GM21619 (cell line): ENCODE data around the gene TNIK.

Experiments
- ATAC-seq: cut with Tn5 transposase; IDR thresholded peaks from one replicate; pipeline ENCODE4 v1.9.1; 2021; ENCODE audit not compliant: unreplicated experiment

Gene TNIK

DNA sequence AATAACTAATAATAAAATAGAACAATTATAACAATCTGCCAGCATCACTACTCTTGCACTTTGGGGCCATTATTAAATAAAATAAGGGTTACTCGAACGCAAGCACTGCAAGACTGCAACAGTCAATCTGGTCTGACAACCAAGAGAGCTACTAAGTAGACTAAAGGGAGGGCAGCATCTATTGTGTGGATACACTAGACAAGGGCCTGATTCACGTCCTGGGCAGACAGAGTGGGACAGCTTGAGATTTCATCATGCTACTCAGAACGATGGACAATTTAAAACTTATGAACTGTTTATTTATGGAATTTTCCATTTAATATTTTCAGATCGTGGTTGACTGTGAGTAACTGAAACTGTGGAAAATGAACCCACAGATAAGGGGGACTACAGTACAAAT, 39.5 kb downstream of the TNIK start:
- no peak for ATAC-seq

DNA sequence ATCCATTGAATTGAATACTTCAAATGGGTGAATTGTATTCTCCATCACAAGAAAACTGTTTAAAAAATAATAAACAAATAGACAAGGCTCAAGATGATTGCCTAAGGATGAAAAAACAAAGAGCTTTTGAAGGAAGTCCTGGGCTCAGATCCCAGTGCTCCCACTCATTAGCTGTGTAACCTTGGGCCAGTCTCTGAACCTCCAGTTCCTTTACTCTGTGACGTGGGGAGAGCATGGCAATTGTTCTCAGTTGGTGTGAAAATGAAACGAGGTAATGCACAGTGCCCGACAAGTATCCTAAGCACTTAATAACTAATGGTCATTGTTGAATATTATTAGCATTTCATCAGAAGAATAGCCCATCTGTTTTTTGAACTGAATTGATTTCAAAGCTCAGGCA, 40.7 kb downstream of the TNIK start:
- no peak for ATAC-seq

DNA sequence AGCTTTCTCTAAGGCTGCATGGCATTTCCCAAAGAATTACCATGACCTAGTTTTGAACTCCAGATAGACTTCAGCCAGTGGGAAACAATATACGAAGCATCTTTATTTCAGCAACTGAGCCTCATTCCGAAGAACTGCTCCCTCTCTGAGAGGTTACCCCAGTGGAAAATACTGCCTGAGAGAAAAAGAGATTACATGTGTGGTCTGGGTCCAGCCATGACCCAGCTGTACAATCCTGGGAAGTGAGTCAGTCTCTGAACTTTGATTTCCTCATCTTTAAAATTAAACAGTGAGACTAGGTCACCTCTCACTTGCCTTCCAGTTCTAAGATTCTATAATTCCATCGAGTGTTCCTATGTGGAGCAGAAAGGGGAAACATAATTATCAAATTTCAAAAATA, 42.4 kb downstream of the TNIK start:
- ATAC-seq: no peak

DNA sequence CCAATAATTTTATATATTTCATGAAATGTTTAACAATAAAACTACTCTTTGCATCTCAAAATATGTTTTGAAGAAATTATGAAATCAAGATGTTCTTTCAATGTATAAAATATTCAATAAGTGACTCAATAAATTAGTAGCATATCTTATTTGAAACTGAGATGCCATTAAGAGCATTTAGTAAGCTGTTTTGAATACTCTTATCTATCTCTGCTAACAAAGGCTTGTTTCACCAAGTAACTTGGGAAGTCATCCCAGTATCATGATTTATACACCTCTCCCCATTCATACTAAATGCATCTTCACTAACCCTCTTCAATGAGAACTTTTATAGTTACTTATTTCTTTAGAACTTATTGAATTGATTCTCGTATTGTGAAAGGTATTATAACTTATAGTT, 43.1 kb downstream of the TNIK start:
- ATAC-seq: no peak

DNA sequence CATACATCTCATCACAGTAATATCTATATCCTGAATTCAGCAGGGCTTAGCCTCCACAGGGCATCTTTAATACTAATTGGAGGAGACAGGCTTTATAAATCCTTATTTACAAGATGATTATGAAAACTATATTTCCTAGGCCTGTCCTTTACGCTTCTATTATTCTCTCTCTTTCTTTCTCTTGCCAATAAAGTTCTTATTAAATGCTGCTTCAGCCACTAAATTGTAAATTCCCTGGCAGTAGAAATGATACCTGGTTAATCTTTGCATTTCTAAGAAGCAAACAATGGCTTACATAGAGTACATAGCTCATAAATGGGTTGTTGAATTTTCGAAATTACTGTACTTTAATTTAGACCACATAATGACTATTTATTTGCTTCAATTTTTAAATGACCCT, 43.5 kb downstream of the TNIK start:
- ATAC-seq: no peak

DNA sequence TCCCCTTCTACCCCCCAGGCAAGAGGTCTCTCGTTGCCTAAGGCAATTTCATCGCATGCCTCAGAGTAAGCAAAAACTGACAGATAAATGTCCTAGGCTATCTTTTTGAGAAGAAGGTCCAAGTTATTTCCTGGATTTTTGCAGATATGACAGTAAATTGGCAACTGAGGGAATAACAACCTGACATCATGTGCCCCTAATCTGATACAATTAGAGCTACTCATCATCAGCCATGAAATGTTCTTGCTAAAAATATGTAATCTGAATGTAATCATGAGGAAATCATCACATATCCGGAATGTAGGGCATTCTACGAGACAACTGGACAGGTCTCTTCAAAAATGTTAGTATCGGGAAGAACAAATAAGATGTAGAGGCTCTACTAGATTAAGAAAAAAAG, 44.1 kb downstream of the TNIK start:
- ATAC-seq: no peak

DNA sequence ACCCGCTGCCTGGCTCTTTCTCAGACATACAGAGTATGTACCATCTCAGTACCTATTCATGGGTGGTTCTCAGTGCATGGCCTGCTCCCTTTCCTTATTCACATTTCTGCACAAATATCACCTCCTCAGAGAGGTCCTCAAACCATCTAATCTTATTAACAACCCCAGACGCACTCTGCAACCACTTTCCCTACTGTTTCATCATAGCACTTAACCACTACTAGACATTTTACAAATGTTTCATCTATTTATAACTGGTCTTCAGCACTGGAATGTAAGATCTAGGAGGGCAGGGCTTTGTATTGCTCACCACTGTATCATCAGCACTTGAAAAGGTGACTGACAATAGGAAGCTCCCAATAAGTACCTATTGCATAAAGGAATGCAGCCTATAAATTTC, 45.1 kb downstream of the TNIK start:
- ATAC-seq: no peak

DNA sequence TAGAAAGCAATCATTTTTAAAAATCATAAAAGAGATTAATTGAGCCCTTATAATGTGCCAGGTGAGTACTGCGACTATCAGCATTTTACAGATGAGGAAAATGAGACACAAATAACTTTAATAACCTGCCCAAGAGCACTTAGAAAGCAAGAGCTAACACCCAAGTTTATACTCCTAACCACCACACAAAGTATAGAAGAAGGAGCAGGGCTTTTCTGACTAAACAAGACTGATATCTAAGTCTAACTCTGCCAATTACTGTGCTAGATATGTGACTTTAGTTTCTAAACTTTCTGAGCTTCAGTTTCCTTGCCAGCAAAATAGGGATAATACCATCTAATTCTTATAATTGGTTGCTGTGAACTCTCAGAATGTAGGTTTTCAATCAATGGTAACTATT, 47.7 kb downstream of the TNIK start:
- no peak for ATAC-seq

DNA sequence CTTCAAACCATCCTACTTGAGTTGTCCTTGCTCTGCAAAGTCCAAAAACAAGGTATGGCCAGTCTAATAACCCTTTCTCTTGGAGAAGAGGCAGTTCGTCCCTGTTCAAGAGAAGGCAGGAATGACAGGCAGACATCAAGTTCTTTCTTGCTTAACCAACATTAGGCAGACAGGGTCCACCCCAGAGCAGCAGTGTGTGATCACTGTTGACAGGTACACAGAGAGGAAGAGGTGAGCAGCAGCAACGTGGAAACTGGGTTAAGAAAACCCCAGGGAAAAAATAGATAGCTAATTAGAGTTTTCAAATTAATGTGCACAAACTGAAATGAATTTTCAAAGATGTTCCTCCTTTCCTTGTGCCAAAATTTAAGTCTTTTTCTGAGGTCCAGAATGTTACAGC, 48.2 kb downstream of the TNIK start:
- no peak for ATAC-seq

DNA sequence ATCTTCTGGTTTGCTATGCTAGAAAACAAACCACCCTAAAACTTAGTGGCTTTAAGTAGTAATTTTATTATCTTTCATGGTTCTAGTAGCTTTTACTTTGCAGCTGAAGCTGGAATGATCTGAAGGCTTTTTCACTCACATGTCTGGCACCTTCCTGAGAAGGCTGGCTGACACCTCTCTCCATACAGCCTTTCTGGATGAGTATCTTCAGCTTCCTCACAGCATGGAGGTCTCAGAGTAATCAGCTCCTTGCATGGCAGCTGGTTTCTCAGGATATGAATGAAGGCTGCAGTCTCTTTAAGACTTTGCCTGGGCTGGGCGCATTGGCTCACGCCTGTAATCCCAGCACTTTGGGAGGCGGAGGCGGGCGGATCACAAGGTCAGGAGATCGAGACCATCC, 50.0 kb downstream of the TNIK start:
- ATAC-seq: no peak

DNA sequence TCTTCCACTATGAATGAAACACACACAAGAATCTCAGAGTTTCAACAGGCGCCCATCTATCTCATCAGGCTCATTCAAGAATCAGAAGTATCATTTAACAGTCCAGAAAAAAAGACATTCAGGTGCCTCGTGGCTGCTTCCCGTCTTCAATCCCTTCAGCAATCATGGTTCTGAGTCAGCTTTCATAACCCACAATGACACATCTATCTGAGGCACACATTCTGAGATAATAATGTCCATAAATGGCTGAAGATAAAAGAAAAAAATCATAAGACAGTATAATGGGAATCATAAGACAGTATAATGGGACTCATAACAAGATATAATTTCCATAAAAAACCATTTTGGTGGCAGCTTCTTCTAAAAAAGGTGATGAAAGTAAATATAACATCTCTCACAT, 52.4 kb downstream of the TNIK start:
- ATAC-seq: no peak

DNA sequence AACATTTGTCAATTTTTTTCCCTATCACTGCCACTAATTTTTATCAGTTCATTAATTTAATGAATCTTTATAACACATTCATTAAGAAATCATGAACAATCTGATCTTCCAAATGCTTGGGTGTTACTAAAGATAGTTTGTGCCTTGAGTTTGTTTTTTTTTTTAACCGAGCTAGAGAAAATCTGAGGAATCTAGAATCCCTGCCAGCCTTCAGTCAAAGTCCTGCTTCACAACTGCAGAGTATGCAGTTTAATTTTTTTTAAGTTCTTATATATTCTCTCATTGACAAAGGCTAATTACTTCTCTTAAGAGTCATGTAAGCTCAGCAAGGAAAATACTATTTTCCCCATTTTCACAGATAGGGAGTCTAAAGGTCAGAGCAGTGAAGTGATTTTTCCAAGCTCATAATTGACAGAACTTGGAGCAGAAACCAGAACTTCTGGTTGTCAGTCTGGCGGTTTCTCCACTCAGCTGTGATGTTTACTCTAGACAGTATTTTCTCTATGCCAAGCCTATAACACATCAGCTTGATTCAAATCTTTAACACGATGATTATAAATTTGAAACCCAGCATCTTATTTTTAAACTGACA, 55.7 kb downstream of the TNIK start:
- no peak for ATAC-seq

DNA sequence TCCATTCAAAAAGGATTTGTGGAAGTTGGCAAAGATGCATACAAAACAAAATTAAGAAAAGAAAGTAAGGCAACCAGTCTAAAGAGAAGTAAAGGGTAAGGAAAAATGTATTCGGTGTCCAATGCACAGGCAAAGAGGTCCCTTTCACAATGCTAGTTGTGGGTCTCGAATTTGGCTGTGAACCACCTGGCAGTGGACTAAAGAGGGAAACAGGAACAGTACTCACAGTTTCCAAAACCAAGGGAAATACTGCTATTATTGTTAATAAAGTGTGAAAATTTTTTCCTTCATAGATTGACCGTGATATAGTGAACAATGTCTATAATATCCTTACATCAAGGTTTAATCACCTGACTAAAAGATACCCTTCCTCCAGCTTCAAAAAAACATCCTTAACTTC, 57.9 kb downstream of the TNIK start:
- no peak for ATAC-seq

DNA sequence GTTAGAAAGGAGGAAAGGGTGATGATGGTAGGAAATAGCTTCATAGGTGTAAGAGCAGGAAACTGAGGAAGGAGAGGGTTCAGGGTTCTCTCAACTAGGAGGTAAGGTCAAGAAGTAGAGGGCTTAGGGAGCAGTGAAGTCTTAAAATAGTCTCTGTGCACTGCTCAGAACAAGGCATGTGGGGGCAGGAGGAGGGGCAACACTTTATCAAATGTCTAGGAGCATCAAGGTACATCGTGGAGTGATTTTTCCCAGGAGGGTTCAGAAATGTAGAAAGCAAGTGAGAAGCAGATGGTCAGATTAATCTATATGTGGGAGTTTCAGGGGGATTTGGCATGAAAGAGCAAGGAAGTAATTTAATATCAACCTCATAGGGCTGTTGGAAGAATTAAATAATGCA, 58.8 kb downstream of the TNIK start:
- no peak for ATAC-seq

DNA sequence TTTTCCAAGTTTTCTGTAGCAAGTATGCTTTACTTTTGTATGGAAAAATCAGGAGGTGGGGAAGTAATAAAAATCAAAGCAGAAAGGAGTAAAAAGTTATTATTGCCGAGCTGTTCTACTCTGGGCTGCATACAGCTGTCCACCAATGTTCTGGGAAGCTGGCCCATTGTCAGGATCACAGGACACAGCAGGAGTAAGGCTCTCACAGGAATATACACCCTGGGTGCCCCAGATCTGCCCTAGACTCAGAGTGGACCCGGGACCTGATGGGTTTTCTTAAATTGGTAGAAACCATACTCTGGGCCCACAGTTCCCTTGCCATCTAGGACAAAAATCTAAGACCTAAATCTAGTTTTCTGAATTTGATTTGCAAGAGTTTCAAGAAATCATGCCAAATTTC, 60.4 kb downstream of the TNIK start:
- ATAC-seq: no peak

DNA sequence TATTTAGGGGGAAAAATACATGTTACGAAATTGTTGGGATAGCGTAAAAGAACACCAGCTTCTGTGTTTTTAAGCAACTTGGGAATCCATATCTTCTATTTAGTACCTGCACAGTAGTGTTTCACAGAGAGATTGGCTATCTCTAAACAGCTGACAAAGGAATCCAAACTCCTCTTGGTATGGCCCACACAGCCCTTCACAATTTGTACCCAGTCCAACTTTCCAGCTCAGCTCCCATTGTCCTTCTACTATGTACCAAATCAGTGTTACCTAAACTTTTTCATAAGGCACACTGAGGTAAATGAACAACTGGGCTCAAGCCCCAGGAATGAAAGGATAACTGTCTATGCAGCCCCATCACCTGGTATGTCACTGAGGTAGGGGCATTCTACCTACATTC, 61.9 kb downstream of the TNIK start:
- no peak for ATAC-seq

DNA sequence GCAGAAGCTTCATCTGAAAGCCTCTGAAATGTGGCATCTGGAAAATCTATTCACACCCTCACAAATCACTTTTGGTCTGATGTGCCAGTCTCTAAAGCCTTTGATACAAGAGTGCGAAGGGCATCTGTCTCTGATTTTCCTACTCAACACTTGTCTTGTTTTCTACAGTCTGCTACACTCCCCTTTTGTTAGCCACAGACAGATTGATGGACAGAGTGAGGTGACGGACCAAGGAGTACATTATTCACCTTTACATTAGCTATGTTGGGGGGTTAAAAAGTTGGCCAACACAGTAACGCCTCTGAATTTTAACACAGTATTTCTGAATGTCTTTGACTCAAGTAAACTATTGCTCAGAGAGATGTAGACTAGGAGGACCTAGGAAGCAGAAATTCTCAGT, 63.1 kb downstream of the TNIK start:
- ATAC-seq: no peak

DNA sequence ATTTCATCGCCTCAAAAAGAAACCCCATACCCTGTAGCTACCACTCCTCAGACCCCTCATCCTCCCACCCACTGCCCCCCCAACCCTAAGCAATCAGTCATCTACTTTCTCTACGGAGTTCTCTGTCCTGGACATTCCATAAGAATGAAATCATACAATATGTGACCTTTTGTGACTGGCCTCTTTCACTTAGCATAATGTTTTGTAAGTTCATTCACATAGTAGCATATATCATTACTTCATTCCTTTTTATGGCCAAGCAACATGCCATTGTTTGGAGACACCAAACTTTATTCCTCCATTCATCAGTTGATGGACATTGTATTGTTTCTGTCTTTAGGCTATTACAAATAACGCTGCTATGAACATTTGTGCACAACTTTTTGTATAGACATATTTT, 64.2 kb downstream of the TNIK start:
- ATAC-seq: no peak

DNA sequence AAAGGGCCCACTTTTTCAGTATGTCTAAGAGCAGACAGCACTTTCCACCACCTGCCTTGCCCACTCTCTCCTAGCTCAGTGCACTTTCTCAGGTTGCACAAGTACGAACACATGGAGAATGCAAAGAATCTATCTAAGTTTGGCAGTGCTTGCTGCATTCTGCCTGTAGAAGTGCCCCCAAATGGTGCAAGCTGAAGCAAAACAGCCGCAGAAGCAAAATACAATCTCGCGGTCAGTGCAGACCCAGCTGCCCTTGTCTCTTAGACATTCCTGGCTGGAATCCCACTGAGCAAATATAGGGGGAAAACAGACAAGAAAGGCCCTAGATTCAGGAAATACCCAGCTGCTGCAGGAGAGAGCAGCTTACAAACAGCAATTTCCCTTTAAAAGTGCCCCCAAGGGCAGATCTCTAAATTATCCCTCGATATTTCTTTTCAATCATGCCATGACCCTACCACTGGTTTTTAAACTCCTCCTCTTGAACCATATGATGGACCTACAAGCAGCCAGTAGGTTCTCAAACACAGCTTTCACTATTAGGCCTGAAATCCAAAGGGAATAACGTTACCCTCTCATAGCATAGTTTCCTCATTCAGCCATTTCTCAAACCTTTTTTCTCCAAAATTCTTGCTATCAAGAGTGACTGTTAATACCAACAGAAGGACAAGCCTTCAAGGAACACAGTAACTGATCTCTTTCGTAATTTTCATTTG, 67.0 kb downstream of the TNIK start:
- ATAC-seq: no peak

DNA sequence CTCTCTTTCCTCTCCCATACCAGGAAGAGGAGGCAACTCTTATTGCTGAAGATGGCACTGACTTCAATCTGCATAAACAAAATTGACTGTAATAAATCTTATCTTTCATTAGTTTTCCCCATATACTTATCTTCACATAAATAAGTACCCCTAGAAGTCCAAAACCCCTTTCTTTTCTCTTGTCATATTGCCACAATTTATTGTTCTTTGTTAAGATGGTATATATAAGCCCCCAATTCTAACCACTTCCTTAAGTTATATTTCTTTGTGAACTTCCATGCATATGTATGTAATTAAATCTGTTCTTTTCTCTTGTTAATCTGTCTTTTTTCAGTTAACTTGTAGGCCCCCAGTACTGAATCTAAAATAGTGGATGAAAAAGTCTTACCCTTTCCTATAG, 68.8 kb downstream of the TNIK start:
- ATAC-seq: no peak

DNA sequence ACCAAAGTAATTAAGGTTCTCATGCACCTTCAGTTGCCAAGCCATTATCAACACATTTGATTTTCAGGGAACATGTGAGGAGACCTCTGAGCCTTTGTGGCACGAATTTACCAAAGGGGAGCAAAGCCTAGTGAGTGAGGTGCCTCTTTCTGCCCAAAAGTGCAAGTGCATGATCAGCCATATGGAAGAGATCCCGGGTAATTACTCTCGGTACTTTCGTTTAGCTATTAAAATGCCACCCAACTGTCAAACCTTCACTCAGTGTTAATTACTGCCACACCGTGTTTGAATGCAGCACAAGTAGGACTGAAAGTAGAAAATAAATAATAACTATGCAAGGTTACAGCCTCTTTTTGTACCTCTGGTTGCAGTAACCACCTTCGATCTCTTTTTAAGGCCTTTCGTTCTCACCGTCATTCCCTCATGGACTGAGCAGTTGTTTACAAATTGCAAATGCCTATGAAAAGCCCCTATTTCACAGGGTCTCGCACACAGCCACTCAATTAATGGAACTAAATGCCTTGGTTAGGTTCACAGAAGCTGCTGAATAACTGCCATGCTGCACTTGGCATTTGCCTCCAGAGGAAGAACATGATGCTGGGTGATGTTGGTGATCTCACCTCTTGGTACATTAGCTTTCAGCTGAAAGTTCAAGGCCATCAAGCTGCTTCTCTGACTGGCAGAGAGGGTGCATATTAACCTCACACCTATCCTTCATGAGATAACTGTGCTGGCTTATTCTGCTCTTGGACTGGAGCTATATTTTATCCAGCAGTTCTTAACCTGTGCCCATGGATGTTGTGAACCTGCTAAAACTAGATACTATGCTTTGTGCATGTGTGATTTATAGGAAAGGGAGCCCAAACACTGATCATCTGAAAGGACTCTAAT, 69.9 kb downstream of the TNIK start:
- no peak for ATAC-seq

DNA sequence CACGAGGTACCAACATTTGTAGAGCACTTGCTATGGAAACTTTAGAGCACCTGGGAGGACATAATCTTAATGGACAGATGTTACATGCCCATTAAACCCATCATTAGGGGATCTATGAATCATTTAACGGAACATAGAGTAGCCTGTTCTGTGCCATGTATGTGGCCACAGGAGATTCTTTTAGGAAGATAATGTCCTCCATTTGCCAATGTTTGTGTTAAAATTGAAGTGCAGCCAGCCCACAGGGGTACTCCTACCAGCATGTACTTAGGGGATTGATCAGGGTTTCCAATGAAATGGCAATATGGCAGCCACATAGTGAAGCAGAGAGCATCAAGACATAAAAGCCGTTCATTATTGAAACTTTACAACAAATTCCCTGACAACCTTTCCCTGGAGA, 70.7 kb downstream of the TNIK start:
- no peak for ATAC-seq
